Activated T-helper 1 cell treated with anti-CD3 and anti-CD28 coated beads, Interleukin-12 subunit alpha, Interleukin-12 subunit beta, Interleukin-2, Interleukin-4 antibody, amounts not matched to agents 30 ng/mL and 10 ng/mL and 1 ng/mL, durations not matched to agents 14 hours and 24 hours and 36 hours (primary cell): ENCODE measurements around the gene INMT. TPM values are rescaled to one million over a fixed set of nuclear protein-coding genes. Genes with fewer than 3 reads are reported as not detected.

ENCODE experiments used
- DNase-seq: peaks from one replicate; pipeline ENCODE4 v3.0.0; 2021; ENCODE audit warnings: low spot score
- H3K27ac Mint-ChIP-seq: one replicate; pipeline ENCODE4 v1.8.0; 2021; ENCODE audit warnings: mild to moderate bottlenecking, mixed read lengths
- H3K27me3 Mint-ChIP-seq: one replicate; pipeline ENCODE4 v1.8.0; 2022; ENCODE audit warnings: mild to moderate bottlenecking, moderate library complexity, mixed read lengths; ENCODE audit not compliant: insufficient read depth
- H3K36me3 Mint-ChIP-seq: one replicate; pipeline ENCODE4 v1.8.0; 2021; ENCODE audit warnings: low read depth, mixed read lengths
- H3K4me1 Mint-ChIP-seq: one replicate; pipeline ENCODE4 v1.8.0; 2021; ENCODE audit warnings: low read depth, mixed read lengths
- H3K4me3 Mint-ChIP-seq: one replicate; pipeline ENCODE4 v1.8.0; 2021; ENCODE audit warnings: mild to moderate bottlenecking, moderate library complexity, mixed read lengths
- H3K9me3 Mint-ChIP-seq: one replicate; pipeline ENCODE4 v1.8.0; 2021; ENCODE audit warnings: mixed read lengths
- intact Hi-C: fragments of 100-400 bp; cut with micrococcal nuclease; formaldehyde crosslinking; loops from one replicate; pipeline ENCODE4 v1.15.1; 2024
- total RNA-seq: library from RNA; stranded (reverse); gene quantifications from 2 replicates; pipeline ENCODE4 v1.2.3, GENCODE V29; 2022

Gene INMT
- total RNA-seq, 1 donor from 2014 or later: 0.23 TPM

- intact Hi-C loops: loop anchor here (1.0 to 10.0 kb wide), 5 partner anchors 114 to 321 kb away; partner anchors contain the start of gene AQP1
- peak; percentile 14 for DNase-seq
- Mint-ChIP-seq H3K4me1 (peaks cover 20% of the 10 kb centered on the region), H3K27ac (no peak overlapping the region), H3K36me3 (no peaks in the 10 kb centered on the region), H3K4me3 (no peak overlapping the region), H3K27me3 (peaks cover 1% of the 10 kb centered on the region), H3K9me3 (no peaks in the 10 kb centered on the region)
Measured at GRCh38 chr7:30800785-30801252, 48.9 kb downstream of the INMT start.

- H3K27ac Mint-ChIP-seq: no peak overlapping the region
- intact Hi-C loops: loop anchor here (10.0 kb wide), 1 partner anchor 112 kb away; the partner anchor contains the start of gene AQP1
- DNase-seq: no peak
- peaks cover 1% of the 10 kb centered on the region for H3K27me3 Mint-ChIP-seq
- no peaks in the 10 kb centered on the region for H3K36me3 Mint-ChIP-seq
- H3K4me1 Mint-ChIP-seq: no peaks in the 10 kb centered on the region
- no peaks in the 10 kb centered on the region for H3K9me3 Mint-ChIP-seq
- no peak overlapping the region for H3K4me3 Mint-ChIP-seq
Measured at GRCh38 chr7:30802812-30803211, 50.9 kb downstream of the INMT start.

GRCh38 chr7:30804078-30804661 lies 52.2 kb downstream of the INMT start:
- DNase-seq: no peak
- intact Hi-C loops: loop anchor here (10.0 kb wide), 1 partner anchor 111 kb away; the partner anchor contains the start of gene AQP1
- Mint-ChIP-seq H3K27ac (no peak overlapping the region), H3K36me3 (no peaks in the 10 kb centered on the region), H3K4me3 (no peak overlapping the region), H3K4me1 (no peaks in the 10 kb centered on the region), H3K9me3 (no peaks in the 10 kb centered on the region), H3K27me3 (peaks cover 1% of the 10 kb centered on the region)

- intact Hi-C loops: loop anchor here (10.0 kb wide), 1 partner anchor 110 kb away; the partner anchor contains the start of gene AQP1
- no peaks in the 10 kb centered on the region for H3K36me3 Mint-ChIP-seq
Measured at GRCh38 chr7:30805081-30805691, 53.3 kb downstream of the INMT start.

GRCh38 chr7:30805931-30806330 lies 54.0 kb downstream of the INMT start:
- Mint-ChIP-seq H3K9me3 (no peaks in the 10 kb centered on the region), H3K36me3 (no peaks in the 10 kb centered on the region), H3K27me3 (peaks cover 1% of the 10 kb centered on the region), H3K27ac (no peak overlapping the region), H3K4me3 (no peak overlapping the region), H3K4me1 (no peaks in the 10 kb centered on the region)
- no peak for DNase-seq
- intact Hi-C loops: loop anchor here (10.0 kb wide), 1 partner anchor 109 kb away; the partner anchor contains the start of gene AQP1

More at GRCh38 chr7:30805081-30805691, 53.3 kb downstream of the INMT start:
- H3K4me3 Mint-ChIP-seq: no peak overlapping the region
- no peak overlapping the region for H3K27ac Mint-ChIP-seq
- no peak for DNase-seq
- no peaks in the 10 kb centered on the region for H3K9me3 Mint-ChIP-seq
- H3K27me3 Mint-ChIP-seq: peaks cover 1% of the 10 kb centered on the region
- H3K4me1 Mint-ChIP-seq: no peaks in the 10 kb centered on the region

Other genes with a start within 250 kb of the INMT start
- 75.4 and 79.0 TPM in 2 replicates for gene GGCT, start 247.3 kb upstream of the INMT start, total RNA-seq
- gene GARS1, start 157.3 kb upstream of the INMT start, total RNA-seq: 234 and 250 TPM in 2 replicates
- not detected in 2 replicates for gene CRHR2, start 69.7 kb upstream of the INMT start, total RNA-seq
- 0.96 and 2.2 TPM in 2 replicates for gene MINDY4, start 19.3 kb downstream of the INMT start, total RNA-seq
- 0.12 and 0.13 TPM in 2 replicates for gene AQP1, start 159.7 kb downstream of the INMT start, total RNA-seq
- gene GHRHR, start 211.8 kb downstream of the INMT start, total RNA-seq: not detected in 2 replicates